NOMO-1 (cell line): ENCODE measurements around the gene PRR22.
A peak's percentile ranks its signal among the peaks of the same experiment; 100 is the strongest.

Experiments used
- DNase-seq, 2 experiments: peaks; one replicate each; lab custom pipeline; 2025; ENCODE audit not compliant: unreplicated experiment in 2 of 2; lab: John Stamatoyannopoulos, UW

The PRR22 gene

DNA sequence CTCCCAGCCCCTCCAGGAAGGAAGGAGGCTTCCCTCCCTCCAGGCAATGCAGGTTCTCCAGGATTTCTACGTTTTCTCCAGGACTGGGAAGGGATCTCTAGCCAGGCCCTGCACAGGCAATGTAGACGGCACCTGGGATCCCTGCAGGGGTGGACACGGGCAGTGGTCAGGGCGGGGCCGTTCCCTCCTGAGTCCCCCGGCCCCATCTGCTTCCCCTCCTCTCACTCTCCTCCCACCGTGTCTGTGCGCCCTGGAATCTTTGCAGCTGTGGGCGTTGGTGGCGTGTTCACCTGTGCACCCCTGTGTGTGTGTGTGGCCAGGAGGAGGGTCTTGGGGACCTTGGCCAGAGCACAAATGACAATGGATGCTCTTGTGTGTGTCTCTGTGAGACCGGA is 30.3 kb upstream of the PRR22 start:
- DNase-seq = no peak

DNA sequence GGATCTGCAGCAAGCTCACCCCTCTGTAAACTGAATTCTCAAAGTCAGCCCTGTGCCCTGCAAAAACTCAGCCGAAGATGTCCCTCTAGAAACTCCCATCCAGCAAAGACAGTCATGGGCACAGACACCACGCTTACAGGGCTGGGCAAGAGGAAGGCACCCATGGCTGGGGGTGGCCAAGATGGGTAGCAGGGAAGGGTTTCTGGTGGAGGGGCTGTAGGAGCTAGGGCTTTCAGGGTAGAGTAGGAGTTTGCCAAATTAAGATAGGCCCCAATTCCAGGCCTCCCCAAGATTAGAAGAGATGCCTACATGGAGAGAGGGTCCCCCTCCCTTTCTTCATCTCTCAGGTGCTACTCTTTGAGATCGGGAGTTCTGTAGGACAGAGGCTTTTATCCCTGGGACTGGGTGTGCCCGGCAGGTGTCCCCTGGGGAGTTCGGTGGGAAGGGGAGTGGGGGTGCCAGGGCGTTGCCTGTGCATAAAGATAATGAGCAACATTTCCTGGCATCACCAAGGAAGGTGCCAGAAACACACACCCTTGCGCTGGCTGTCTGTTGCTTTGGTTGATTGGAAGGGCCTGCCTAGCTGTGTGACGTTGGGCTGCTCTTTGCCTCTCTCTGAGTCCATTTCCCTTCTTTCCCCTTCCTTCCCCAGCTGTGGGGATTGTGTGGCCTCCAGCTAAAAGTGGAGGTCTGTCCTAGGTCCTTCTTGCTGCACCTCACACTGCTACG is 29.7 kb upstream of the PRR22 start:
- no peak for DNase-seq

DNA sequence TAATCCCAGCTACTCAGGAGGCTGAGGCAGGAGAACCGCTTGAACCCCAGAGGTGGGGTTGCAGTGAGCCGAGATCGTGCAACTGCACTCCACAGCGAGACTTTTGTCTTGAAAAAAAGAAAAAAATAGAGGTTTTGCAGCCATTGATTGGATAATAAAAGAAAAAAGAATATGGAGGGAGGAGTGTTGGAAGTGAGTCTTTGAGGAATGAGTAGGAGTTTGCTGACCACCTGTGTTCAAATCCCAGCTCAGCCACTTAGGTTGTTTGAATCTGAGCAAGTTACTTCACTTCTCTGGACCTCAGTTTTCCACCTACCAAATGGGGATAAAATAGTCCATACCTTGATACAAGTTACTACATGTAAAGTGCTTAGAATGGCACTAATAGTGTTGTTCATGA is 26.6 kb upstream of the PRR22 start:
- no peak for DNase-seq

DNA sequence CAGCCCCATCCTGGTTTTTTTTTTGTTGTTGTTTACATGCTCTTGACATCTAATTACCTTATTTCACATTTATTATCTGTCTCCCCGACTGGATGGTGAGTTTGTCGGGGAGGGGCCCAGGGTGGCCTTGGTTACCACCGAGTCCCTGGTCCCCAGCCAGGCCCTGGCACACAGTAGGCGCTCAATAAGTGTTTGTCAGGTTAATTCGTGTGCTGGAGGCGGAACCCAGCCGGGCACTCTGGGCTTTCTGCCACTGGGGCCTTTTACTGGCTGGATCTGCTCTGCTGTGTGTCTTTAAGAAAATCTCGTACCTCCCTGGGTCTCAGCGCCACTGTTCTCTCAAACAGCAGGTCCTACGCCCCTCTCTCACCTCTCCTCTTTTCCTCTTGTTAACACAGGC is 24.9 kb upstream of the PRR22 start:
- no peak for DNase-seq

DNA sequence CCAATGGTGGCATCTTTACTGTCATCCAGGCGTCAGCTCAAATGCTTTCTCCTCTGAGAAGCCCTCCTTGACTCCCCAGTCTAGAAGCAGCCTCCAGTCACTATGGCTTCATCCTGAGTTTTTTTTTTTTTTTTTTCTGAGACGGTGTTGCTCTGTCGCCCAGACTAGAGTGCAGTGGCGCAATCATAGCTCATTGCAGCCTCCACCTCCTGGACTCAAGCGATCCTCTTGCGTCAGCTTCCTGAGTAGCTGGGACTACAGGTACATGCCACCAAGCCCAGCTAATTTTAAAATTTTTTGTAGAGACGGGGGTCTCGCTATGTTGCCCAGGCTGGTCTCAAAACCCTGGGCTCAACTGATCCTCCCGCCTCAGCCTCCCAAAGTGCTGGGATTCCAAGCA is 24.5 kb upstream of the PRR22 start:
- peak; percentile 44 to 58 for DNase-seq

DNA sequence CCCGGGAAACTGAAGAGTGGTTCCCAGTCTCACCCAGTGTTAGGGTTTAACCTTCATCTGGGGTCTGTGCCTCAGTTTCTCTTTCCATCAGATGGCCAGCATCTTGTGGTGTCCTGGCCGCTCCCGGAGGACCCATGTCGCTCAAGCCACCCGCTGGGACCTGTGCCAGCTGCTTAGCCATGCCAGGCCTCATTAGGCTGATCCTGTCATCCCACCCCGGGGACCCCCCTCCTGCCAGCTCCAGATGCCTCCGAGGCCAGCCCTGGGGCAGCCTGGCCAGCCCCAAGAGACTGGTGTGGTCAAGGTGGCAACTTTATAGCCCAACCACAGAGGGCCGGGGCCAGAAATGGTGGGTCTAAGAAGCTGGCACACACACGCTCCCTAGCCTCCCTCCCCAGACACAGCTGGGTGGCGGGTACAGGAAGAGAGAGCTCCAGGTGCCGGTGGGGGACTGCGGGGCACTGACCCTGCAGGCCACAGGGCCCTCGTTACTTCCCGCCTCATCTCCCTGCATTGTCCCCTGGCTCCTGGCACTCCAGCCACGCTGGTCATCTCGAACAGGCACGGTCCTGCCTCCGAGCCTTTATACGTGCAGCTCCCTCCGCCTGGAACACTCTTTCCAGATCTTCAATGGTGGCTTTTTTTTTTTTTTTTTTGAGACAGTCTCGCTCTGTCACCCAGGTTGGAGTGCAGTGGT is 23.7 kb upstream of the PRR22 start:
- DNase-seq = no peak

DNA sequence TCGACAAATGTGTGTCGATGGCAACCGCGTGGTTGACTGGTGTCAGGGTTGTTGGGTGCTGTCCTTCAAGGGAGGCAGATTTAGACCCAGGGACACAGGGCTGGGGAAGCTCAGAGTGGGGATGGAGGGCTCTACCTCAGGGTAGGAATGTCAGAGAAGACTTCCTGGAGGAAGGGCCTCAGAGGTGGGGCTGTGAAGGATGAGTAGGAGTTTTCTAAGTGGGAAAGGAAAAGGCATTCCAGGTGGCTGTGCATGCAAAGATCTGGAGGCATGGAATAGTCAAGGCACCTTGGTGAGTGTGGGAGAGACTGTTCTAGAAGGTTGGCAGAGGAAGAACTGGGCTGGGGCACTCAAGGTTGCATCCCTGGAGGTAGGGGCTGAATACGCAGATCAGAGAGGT is 22.4 kb upstream of the PRR22 start:
- no peak for DNase-seq

DNA sequence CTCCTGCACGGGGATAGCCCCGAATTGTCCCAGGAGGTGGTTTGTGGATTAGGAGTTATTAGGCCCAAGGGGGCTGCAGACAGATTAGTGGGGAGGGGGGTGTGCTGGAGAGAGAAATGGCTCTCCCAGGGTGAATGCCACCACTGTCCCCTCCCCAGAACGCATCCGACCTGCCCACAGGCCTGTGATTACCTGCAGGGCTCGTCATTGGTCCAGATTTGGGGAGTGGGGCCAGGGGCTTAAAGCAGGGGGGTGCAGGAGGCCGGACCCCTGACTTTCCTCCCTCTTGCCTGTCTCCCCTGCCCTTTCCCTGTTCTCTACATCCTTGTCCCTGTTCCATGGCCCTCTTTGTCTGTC is 21.6 kb upstream of the PRR22 start:
- DNase-seq = no peak

DNA sequence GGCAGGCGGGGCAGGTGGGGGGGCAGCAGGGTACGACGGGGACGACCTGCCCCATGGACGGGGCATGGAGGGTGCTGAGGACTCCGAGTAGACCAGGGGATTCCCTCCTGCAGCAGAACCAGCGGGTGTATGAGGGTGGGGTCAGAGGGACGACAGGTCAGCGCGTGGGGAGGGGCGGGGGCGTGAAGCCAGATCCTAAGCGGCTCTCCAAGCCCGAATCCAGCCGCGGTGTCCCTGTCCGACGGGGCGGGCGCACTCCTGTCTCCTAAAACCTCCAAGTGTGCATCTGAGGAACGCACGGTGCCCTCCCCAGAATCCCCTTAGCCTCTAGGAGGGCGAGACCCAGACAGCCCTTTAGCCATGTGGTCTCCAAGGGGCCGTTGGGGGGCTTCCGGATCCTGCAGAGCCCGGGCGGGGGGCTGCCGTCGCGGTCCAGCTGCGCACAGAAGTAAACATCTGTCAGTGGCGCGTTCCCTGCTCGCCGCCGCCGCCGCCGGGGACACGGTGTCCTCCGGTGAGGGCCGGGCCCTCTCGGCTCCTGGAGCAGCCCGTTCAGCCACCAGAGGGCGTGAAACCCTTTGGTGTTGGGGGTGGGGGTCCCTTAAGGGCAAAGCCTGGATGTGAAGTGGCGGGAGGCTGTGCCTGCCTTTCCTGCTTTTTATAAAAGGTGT is 21.1 kb upstream of the PRR22 start:
- DNase-seq = peak; percentile 26 to 46

DNA sequence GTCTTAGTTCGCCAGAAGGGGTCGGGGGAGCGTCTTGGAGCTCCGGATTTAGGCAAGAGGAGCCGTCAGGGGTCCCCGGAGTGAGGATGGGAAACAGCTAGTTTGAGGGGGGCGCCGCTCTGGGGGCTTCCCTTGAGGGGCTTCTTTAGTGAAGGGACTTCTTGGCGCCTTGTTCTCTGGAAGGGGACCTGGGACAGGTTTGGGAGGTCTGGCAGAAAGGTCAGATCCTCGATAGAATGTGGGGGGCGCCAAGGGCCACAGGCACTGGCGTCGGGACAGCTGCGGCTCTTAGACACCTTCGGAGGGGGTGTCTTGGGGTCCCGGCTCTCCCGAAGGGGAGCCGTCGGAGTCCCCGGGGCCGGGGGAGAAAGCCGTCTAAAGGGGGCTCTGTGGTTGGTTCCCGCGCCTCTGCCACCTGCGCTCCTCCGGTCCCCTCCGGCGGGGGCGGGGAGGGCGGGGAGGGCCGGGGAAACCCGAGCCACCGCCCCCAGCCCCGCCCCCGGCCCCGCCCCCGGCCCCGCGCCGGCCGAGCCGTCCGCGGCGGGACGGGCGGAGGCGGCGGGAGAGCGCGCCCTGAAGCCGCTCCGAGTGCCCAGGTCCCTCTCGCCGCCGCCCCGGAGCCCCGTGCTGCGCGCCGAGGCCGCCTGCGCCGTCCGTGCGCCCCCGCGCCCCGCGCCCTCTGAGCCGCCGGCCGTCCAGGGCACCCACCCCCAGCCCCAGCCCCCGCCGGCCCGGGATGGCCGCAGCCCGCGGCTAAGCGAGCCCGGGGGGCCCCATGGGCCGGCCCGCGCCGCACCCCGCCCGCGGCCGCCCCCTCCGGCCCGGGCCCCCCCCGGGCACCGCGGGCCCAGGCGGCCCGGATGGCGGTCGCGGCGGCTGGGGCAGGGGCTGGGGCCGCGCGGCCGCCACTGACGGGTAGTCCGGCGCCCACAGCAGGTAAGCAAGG is 20.2 kb upstream of the PRR22 start, which contains the start of gene NRTN:
TSS of gene NRTN (plus strand) at position 552 of the 946 bp plus-strand sequence. CDS start 19,099 bp downstream, outside the sequence.
- no peak for DNase-seq

DNA sequence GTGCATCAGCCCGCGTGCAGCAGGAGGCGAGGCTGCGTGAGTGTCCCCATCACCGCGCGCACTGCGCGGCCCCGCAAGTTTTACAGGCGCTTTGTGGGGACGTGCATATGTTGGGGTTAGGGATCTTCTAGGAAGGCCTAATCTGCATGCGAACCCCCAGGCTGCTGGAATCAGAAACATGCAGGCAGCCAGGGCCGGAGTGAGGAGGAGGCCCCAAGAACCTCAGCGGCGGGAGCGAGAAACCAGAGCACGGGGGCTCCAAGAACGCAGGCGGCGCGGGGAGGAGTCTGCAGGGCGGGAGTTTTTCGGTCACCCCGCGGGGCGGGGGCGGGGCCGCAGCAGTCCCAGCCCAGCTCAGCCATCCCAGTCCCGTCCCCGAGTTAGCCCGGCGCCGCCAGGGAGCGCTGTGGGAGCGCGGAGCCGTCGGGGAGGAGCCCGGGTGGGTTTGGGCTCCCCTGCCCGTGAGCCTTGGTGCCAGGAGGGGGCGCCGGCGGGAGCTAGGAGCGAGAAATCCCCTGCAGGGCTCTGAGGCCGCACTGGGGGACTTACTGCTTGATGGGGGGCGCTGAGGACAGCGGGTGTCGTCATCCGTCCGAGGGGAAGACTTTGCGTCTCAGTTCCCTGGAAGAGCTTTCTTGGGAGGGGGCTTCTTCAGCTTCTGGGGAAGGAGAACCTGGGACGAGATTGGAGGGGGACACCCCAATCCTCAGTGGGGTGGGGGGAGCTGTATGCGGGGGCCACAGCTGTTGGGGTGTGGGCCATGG is 19.4 kb upstream of the PRR22 start:
- peak; percentile 92 to 94 for DNase-seq

DNA sequence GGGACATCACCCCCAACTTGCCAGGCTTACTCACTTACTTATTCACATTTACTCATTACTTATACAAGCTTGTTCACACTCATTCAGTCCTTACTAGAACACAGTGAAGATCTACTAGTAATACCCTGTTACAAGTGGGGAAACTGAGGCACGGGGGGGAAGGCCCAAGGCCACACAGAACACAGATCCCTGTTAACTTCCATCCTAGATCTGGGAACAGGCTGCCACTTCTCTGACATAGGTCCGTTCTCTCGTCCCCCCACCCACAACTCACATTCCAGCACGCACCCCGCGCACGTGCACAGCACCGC is 18.9 kb upstream of the PRR22 start:
- DNase-seq = peak in 1 of 2 experiments; percentile 10

DNA sequence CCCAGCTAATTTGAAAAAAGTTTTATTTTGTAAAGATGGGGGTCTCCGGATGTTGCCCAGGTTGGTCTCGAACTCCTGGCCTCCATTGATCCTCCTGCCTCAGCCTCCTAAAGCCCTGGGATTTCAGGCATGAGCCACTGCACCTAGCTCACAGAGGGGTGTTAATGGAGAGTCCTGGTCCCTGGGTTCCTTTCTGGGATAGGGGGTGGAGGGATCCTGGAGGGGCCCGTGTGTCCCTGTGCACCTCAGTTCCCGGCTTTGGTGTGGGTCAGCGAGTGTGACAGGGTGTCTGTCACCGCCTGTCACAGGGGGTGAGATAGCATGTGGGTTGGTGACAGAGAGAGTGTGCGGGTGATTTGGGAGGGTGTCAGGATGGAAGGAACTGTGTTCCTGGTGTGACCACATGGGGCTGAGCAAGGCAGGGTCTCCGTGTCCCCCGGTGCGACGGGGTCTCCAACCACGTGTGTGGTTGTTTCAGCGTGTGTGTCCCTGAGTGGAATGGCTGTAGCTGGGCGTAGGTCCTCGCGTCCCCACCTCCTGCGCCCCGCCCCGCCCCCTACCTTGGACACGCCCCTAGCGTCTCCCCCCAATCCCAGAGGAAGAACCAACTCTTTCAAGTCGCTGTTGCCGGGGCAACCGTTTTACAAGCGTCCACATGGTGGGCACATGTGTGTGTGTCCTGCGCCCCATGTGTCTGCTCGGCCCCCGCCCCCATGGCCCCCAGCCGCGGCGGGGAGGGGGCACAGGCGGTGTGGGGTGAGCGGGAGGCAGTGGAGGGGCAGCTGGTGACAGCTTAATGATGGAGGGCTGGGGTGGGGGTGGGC is 17.5 kb upstream of the PRR22 start:
- no peak for DNase-seq

DNA sequence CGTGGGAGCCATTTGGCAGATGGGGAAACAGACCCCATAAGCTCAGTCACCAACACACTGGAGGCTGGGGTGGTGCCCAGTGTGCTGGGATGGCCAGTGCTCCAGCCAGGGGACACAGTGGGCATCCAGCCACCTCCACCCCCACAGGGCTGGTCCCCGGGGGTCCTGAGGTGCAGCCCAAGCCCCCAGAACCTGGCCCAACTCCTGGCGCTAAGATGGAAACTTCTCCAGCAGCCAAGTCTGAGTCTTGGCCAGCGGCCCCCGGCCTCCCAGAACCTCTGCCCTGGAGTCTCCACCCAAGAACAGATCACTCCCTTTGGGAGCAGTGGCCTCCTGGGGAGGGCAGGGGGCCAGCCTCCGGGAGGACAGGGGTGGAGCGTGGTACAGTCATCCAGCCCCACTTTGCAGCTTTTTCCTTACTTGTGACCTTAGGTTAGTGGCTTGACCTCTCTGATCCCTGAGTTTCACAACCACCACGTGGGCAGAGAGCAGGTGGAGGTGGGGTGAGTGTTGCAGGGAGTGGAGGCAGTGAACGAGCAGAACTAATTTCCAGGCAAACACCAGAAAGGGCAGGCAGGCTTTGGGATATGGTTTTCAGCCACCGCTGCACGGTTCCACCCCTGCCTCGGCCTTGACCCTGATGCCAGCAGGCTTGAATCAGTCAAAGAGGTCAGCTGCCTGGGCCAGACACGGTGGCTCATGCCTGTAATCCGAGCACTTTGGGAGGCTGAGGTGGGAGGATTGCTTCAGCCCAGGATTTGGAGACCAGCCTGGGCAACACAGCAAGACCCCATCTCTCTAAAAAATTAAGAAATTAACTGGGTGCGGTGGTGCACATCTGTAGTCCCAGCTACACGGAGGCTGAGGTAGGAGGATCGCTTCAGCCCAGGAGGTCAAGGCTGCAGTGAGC is 16.1 kb upstream of the PRR22 start:
- DNase-seq = no peak

DNA sequence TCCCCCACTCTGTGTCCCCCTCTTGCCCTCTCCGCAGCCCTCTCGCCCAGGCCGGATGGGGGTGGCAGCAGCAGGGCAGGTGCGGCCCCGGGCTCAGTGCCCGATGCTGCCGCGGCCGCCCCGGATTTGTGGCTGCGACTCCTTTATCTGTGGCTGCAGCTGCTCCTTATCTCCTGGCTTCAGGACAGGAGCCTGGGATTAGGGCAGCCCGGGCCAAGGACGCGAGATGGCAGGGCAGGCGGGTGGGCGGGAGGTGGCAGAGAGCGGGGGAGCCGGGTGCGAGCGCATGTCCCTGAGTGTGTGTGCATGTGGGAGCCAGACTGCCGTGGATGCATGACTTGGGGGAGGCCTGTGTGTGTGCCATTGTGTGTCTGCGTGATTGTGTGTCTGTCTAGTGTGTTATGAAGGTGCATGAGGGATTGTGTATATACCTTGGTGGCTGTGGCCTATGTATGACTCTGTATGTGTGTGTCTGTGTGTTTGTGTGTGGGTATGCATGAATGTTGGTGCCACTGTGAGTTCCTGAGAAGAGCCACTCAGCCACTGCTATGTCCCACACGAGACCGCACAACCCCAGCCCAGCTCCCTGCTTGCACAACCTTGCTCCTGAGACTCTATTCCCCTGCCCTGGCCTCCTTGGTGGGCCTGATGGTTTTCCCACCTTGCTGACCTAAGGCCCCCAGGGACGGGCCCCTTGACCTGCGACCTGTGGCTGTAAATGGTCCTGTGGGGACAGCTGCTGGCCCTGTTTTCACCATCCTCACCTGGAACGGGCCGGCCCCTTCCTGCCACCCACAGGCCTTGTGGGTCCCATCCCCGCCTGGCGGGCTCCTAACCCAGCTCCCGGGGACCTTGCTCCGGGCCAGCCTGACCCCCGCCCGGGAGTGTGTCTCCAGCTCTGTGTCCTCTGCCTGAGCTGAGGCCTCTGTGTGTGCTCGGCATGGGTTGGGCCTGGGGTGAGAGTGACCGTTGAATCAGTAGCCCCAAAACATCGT is 15.0 kb upstream of the PRR22 start:
- DNase-seq = no peak

DNA sequence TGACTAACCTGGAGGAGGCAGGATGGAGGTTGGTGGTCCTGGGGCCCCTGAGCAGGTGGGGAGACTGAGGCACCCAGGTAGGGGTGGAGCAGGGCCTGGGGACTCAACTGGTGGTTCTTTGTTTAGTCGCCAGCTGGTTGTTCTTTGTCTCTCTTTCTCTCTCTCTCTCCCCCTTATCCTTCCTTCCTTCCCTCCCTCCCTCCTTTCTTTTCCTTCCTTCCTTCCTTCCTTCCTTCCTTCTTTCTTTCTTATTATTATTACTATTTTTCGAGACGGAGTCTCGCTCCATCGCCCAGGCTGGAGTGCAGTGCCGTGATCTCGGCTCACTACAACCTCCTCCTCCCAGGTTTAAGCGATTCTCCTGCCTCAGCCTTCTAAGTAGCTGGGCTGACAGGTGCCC is 13.7 kb upstream of the PRR22 start:
- DNase-seq = no peak

DNA sequence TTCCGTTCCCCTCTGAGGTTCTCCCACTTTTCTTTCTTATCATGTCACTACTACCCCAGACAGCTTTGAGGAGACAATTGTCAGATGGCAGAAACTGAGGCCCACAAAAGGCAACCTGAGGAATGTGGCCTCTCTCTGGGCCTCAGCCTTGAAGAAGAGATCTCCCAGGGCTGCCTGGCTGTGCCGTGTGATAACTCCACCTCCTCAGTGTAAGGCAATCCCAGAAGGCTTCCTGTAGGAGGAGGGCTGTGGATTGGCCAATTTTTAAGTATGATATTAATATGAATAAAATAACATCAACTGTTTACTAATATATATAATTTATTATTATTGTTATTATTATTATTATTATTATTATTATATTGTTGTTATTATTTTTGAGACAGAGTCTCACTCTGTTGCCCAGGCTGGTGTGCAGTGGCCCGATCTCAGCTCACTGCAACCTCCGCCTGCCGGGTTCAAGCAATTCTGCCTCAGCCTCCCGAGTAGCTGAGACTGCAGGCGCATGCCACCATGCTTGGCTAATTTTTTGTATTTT is 10.9 kb upstream of the PRR22 start:
- no peak for DNase-seq
